Lower leg skin (tissue), 4 donors: ENCODE data around the gene DTX1. TPM values are rescaled to one million over a fixed set of nuclear protein-coding genes. Genes with fewer than 3 reads are reported as not detected.
A peak's percentile ranks its signal among the peaks of the same experiment; 100 is the strongest.

Source experiments
- DNase-seq, 2 donors: peaks; one replicate each; pipeline ENCODE4 v3.0.0-alpha.2; 2019; ENCODE audit warnings: low spot score in 2 of 2
- H3K4me3 ChIP-seq: fragments of 200-600 bp; sonication (generic); 2 replicates; pipeline ENCODE4 v1.5.1; 2017; ENCODE audit warnings: mild to moderate bottlenecking, low read depth; ENCODE audit not compliant: poor library complexity, severe bottlenecking
- CTCF ChIP-seq, 3 donors: fragments of 450-650 bp; IDR thresholded peaks; one replicate each; pipeline ENCODE4 v1.5.1; 2016; ENCODE audit warnings: antibody characterized with exemption in 3 of 3, mild to moderate bottlenecking in 3 of 3, moderate library complexity in 2 of 3
- POLR2A ChIP-seq, 2 donors: fragments of 450-650 bp; IDR thresholded peaks; one replicate each; pipeline ENCODE4 v1.6.1; 2016 to 2017; ENCODE audit warnings: antibody characterized with exemption in 2 of 2, mild to moderate bottlenecking in 1 of 2, moderate library complexity in 1 of 2
- WGBS, 2 donors: methylation state at CpG; one replicate each; pipeline ENCODE4 v1.1.5; 2018; 5-methylcytosine and 5-hydroxymethylcytosine counted together
- intact Hi-C: fragments of 100-400 bp; cut with DNase I; formaldehyde crosslinking; loops from one replicate; pipeline ENCODE4 v1.15.0; 2023; ENCODE audit warnings: low total_unique reads
- total RNA-seq, 4 donors: library from RNA; depleted of rRNA; stranded (reverse); fragments of >200 nt; gene quantifications; one replicate each; pipeline ENCODE4 v1.1.0, GENCODE V29; 2016

DTX1 gene
- total RNA-seq, 4 donors from 2014 or later = 1.5 to 5.0 (median 3.4) TPM

- peak; percentile 42 to 90 for DNase-seq
- WGBS, 2 donors = 56 to 63% methylated on average over 16 to 17 of the region's 17 CpGs
- intact Hi-C loops = no loop called here
- no peak overlapping the region for H3K4me3 ChIP-seq
- TF ChIP-seq CTCF (IDR thresholded peaks at IDR 0.05) (no peak), POLR2A (IDR thresholded peaks at IDR 0.05) (no peak)
These were observed 85.8 kb downstream of the DTX1 start for GRCh38 chr12:113142173-113142885.

- WGBS, 2 donors = 62 to 73% methylated on average over 5 of the region's 5 CpGs
- TF ChIP-seq POLR2A (IDR thresholded peaks at IDR 0.05) (no peak), CTCF (IDR thresholded peaks at IDR 0.05) (no peak)
- DNase-seq = no peak
- H3K4me3 ChIP-seq = no peak overlapping the region
- intact Hi-C loops = no loop called here
These were observed 86.4 kb downstream of the DTX1 start for GRCh38 chr12:113142886-113143332.

GRCh38 chr12:113143959-113144358 lies 87.4 kb downstream of the DTX1 start:
- DNase-seq = no peak
- 93 to 95% methylated on average over 8 of the region's 8 CpGs for WGBS, 2 donors
- TF ChIP-seq POLR2A (IDR thresholded peaks at IDR 0.05) = no peak
- TF ChIP-seq CTCF (IDR thresholded peaks at IDR 0.05) = no peak
- H3K4me3 ChIP-seq = no peak overlapping the region
- intact Hi-C loops = no loop called here

GRCh38 chr12:113144806-113145205 lies 88.3 kb downstream of the DTX1 start:
- intact Hi-C loops = no loop called here
- DNase-seq = no peak
- H3K4me3 ChIP-seq = no peak overlapping the region
- 72 to 82% methylated on average over 5 of the region's 5 CpGs for WGBS, 2 donors
- TF ChIP-seq CTCF (IDR thresholded peaks at IDR 0.05) (no peak), POLR2A (IDR thresholded peaks at IDR 0.05) (no peak)

- TF ChIP-seq CTCF (IDR thresholded peaks at IDR 0.05) = no peak
- TF ChIP-seq POLR2A (IDR thresholded peaks at IDR 0.05) = no peak
These were observed 89.4 kb downstream of the DTX1 start for GRCh38 chr12:113145720-113146551.

More at GRCh38 chr12:113145720-113146551, 89.4 kb downstream of the DTX1 start:
- intact Hi-C loops = no loop called here
- no peak overlapping the region for H3K4me3 ChIP-seq
- WGBS, 2 donors = 65 to 77% methylated on average over 12 of the region's 12 CpGs
- DNase-seq = no peak
